ENCODE measurements around the gene BZW1.

The BZW1 gene

DNA sequence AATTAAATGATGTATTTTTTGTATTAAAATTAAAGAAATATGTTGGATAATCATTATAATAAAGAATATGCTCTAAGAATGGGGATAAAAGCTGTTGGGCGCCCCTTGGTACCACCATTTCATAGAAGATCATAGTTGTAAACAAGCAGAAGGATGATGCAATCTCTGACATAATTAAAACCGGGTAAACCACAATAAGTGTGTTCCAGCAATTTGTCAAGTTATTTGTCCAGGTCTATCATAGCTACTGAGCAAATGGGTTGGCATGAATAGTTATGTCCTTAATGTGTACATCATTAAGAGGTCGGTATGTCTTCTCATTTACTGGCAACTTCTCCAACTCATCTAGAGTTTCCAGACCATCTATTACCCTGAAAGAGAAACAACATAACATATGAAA is 59.4 kb downstream of the BZW1 start:
- WGBS (ENCODE audit: insufficient coverage, insufficient read length), result no CpG with 5 or more reads among the region's 3 CpGs
- Histone ChIP-seq H3K4me3 (ENCODE audit: low read length) (no peak overlapping the region), H3K9me3 (ENCODE audit: control insufficient read depth, insufficient read depth, low read length) (no peaks in the 10 kb centered on the region), H3K36me3 (ENCODE audit: control insufficient read depth, insufficient read depth, low read length) (no peaks in the 10 kb centered on the region), H3K27me3 (ENCODE audit: control insufficient read depth, insufficient read depth, low read length) (no peaks in the 10 kb centered on the region), H3K27ac (ENCODE audit: low read length) (no peak overlapping the region), H3K4me1 (ENCODE audit: control insufficient read depth, insufficient read depth, low read length) (no peaks in the 10 kb centered on the region)
- no peak for DNase-seq (ENCODE audit: low read depth, low spot score)

DNA sequence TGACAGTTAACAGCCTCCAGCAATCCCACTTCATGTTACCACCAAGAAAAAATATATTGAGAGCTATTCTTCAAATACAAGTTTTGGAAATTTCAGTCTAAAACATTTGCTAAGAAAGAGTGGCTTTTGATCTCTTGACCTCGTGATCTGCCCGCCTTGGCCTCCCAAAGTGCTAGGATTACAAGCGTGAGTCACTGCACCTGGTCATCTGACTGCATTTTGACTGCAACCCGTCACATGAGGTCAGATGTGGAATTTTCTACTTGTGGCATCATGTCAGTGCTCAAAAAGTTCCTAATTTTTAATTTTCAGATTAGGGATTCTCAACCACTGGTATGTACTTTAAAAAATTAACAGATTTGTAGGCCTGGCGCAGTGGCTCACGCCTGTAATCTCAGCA is 61.9 kb downstream of the BZW1 start:
- Histone ChIP-seq H3K36me3 (ENCODE audit: control insufficient read depth, insufficient read depth, low read length) (no peaks in the 10 kb centered on the region), H3K4me1 (ENCODE audit: control insufficient read depth, insufficient read depth, low read length) (no peaks in the 10 kb centered on the region), H3K4me3 (ENCODE audit: low read length) (no peak overlapping the region), H3K9me3 (ENCODE audit: control insufficient read depth, insufficient read depth, low read length) (no peaks in the 10 kb centered on the region), H3K27me3 (ENCODE audit: control insufficient read depth, insufficient read depth, low read length) (no peaks in the 10 kb centered on the region), H3K27ac (ENCODE audit: low read length) (no peak overlapping the region)
- WGBS (ENCODE audit: insufficient coverage, insufficient read length), result no CpG with 5 or more reads among the region's 6 CpGs
- DNase-seq (ENCODE audit: low read depth, low spot score), result no peak
